Neural progenitor cell (in vitro differentiated cells): Measurements from ENCODE around the gene UBC. TPM values are rescaled to one million over a fixed set of nuclear protein-coding genes. Genes with fewer than 3 reads are reported as not detected.

Source experiments
- DNase-seq: peaks from one replicate; pipeline ENCODE4 v3.0.0-alpha.2; 2016; ENCODE audit warnings: low spot score
- H2AFZ ChIP-seq: fragments of 200-600 bp; sonication (generic); replicated peaks from 2 replicates; pipeline ENCODE4 v1.6.1; 2016; ENCODE audit warnings: antibody characterized with exemption
- H3F3A ChIP-seq: fragments of 200-600 bp; sonication (generic); 2 replicates; pipeline ENCODE4 v1.6.1; 2016; ENCODE audit warnings: antibody characterized with exemption, low read depth
- H3K27ac ChIP-seq: fragments of 200-600 bp; sonication (generic); 2 replicates; pipeline ENCODE4 v1.5.1; 2016; ENCODE audit warnings: mild to moderate bottlenecking
- H3K27me3 ChIP-seq: fragments of 200-600 bp; sonication (generic); 2 replicates; pipeline ENCODE4 v1.6.1; 2016; ENCODE audit warnings: mild to moderate bottlenecking, moderate library complexity
- H3K36me3 ChIP-seq: fragments of 200-600 bp; sonication (generic); 2 replicates; pipeline ENCODE4 v1.5.1; 2016
- H3K4me1 ChIP-seq: fragments of 200-600 bp; sonication (generic); 2 replicates; pipeline ENCODE4 v1.6.1; 2016; ENCODE audit warnings: mixed run types
- H3K4me2 ChIP-seq: fragments of 200-600 bp; sonication (generic); 2 replicates; pipeline ENCODE4 v1.6.1; 2016
- H3K4me3 ChIP-seq: fragments of 200-600 bp; sonication (generic); 2 replicates; pipeline ENCODE4 v1.5.1; 2016
- H3K79me2 ChIP-seq: fragments of 200-600 bp; sonication (generic); 2 replicates; pipeline ENCODE4 v1.6.1; 2016; ENCODE audit warnings: low read depth
- H3K9ac ChIP-seq: fragments of 200-600 bp; sonication (generic); 2 replicates; pipeline ENCODE4 v1.6.1; 2016
- H3K9me3 ChIP-seq: fragments of 200-600 bp; sonication (generic); 2 replicates; pipeline ENCODE4 v1.5.1; 2016; ENCODE audit warnings: low read depth
- H4K20me1 ChIP-seq: fragments of 200-600 bp; sonication (generic); 2 replicates; pipeline ENCODE4 v1.6.1; 2016; ENCODE audit warnings: low read depth
- H3K27ac Mint-ChIP-seq: 3 replicates; pipeline ENCODE4 v1.8.0; 2021; ENCODE audit warnings: mixed read lengths
- H3K27me3 Mint-ChIP-seq: 2 replicates; pipeline ENCODE4 v1.8.0; 2022; ENCODE audit warnings: low read depth, mild to moderate bottlenecking, inconsistent platforms, moderate library complexity, mixed read lengths; ENCODE audit not compliant: insufficient read depth
- H3K36me3 Mint-ChIP-seq: 3 replicates; pipeline ENCODE4 v1.8.0; 2021; ENCODE audit warnings: mixed read lengths
- H3K4me1 Mint-ChIP-seq: 3 replicates; pipeline ENCODE4 v1.8.0; 2021; ENCODE audit warnings: mixed read lengths
- H3K4me3 Mint-ChIP-seq: 3 replicates; pipeline ENCODE4 v1.8.0; 2021; ENCODE audit warnings: mild to moderate bottlenecking, moderate library complexity, mixed read lengths
- H3K9me3 Mint-ChIP-seq: 3 replicates; pipeline ENCODE4 v1.8.0; 2020; ENCODE audit warnings: mixed read lengths
- CTCF ChIP-seq: fragments of 200-600 bp; sonication (generic); IDR thresholded peaks from 2 replicates; pipeline ENCODE4 v1.5.1; 2017; ENCODE audit warnings: antibody characterized with exemption, mild to moderate bottlenecking
- EZH2 ChIP-seq: fragments of 200-600 bp; sonication (generic); IDR thresholded peaks from 2 replicates; pipeline ENCODE4 v1.6.1; 2017; ENCODE audit warnings: antibody characterized with exemption, mild to moderate bottlenecking, moderate library complexity
- EZH2phosphoT487 ChIP-seq: fragments of 200-600 bp; sonication (generic); IDR thresholded peaks from 2 replicates; pipeline ENCODE4 v1.6.1; 2017; ENCODE audit warnings: antibody characterized with exemption
- total RNA-seq: library from RNA; depleted of rRNA; stranded (reverse); fragments of >200 nt; gene quantifications from 2 replicates; pipeline ENCODE4 v1.2.3, GENCODE V29; 2015; ENCODE audit warnings: low replicate concordance

UBC gene
- total RNA-seq, 1 donor from 2014 or later, result 857 TPM

GRCh38 chr12:124929649-124930419 is 15.4 kb upstream of the UBC start:
- Mint-ChIP-seq H3K27ac (no peak overlapping the region), H3K9me3 (peaks cover 12% of the 10 kb centered on the region), H3K36me3 (peaks cover 7% of the 10 kb centered on the region), H3K4me3 (no peak overlapping the region), H3K27me3 (peaks cover 27% of the 10 kb centered on the region), H3K4me1 (peaks cover 15% of the 10 kb centered on the region)
- Histone ChIP-seq H3K36me3 (no peaks in the 10 kb centered on the region), H3K27ac (no peak overlapping the region), H3K79me2 (no peaks in the 10 kb centered on the region), H4K20me1 (no peaks in the 10 kb centered on the region), H3F3A (peaks cover 6% of the 10 kb centered on the region), H3K4me1 (no peaks in the 10 kb centered on the region), H3K4me2 (no peak overlapping the region), H3K4me3 (no peak overlapping the region), H3K27me3 (no peaks in the 10 kb centered on the region), H3K9ac (no peak overlapping the region), H3K9me3 (no peaks in the 10 kb centered on the region), H2AFZ (no peak overlapping the region)
- TF ChIP-seq EZH2 (no peak), EZH2phosphoT487 (no peak), CTCF (no peak)
- DNase-seq, result no peak

GRCh38 chr12:124928912-124929530 is 14.6 kb upstream of the UBC start:
- H4K20me1 ChIP-seq, result no peaks in the 10 kb centered on the region
- no peaks in the 10 kb centered on the region for H3K27me3 ChIP-seq
- H3K27ac Mint-ChIP-seq, result peak overlapping the region; percentile 30
- H3K4me3 ChIP-seq, result no peak overlapping the region
- H2AFZ ChIP-seq, result no peak overlapping the region
- peaks cover 7% of the 10 kb centered on the region for H3K36me3 Mint-ChIP-seq
- peaks cover 19% of the 10 kb centered on the region for H3K4me1 Mint-ChIP-seq
- H3K9me3 ChIP-seq, result no peaks in the 10 kb centered on the region
- no peaks in the 10 kb centered on the region for H3K79me2 ChIP-seq
- no peak overlapping the region for H3K4me2 ChIP-seq
- no peak overlapping the region for H3K9ac ChIP-seq
- DNase-seq, result no peak
- peaks cover 12% of the 10 kb centered on the region for H3F3A ChIP-seq
- H3K36me3 ChIP-seq, result no peaks in the 10 kb centered on the region
- no peak for TF ChIP-seq EZH2
- TF ChIP-seq CTCF, result no peak
- TF ChIP-seq EZH2phosphoT487, result no peak
- no peaks in the 10 kb centered on the region for H3K4me1 ChIP-seq
- no peak overlapping the region for H3K4me3 Mint-ChIP-seq
- peaks cover 27% of the 10 kb centered on the region for H3K27me3 Mint-ChIP-seq
- H3K27ac ChIP-seq, result no peak overlapping the region
- peaks cover 12% of the 10 kb centered on the region for H3K9me3 Mint-ChIP-seq

- H3F3A ChIP-seq, result peaks cover 16% of the 10 kb centered on the region
- H3K27me3 ChIP-seq, result no peaks in the 10 kb centered on the region
- peaks cover 22% of the 10 kb centered on the region for H3K4me1 Mint-ChIP-seq
- H3K36me3 Mint-ChIP-seq, result peaks cover 7% of the 10 kb centered on the region
- no peaks in the 10 kb centered on the region for H3K9me3 ChIP-seq
- H3K27me3 Mint-ChIP-seq, result peaks cover 27% of the 10 kb centered on the region
- H3K4me1 ChIP-seq, result no peaks in the 10 kb centered on the region
- TF ChIP-seq EZH2phosphoT487 (no peak), CTCF (no peak), EZH2 (no peak)
- no peak overlapping the region for H2AFZ ChIP-seq
- no peaks in the 10 kb centered on the region for H3K36me3 ChIP-seq
- peak overlapping the region; percentile 93 for H3K4me3 Mint-ChIP-seq
- H4K20me1 ChIP-seq, result no peaks in the 10 kb centered on the region
- no peak overlapping the region for H3K9ac ChIP-seq
- peak; percentile 31 for DNase-seq
- H3K27ac ChIP-seq, result no peak overlapping the region
- no peaks in the 10 kb centered on the region for H3K79me2 ChIP-seq
- H3K27ac Mint-ChIP-seq, result peak overlapping the region; percentile 99
- peak overlapping the region; percentile 74 for H3K4me2 ChIP-seq
- H3K9me3 Mint-ChIP-seq, result peaks cover 12% of the 10 kb centered on the region
- H3K4me3 ChIP-seq, result peak overlapping the region; percentile 98
Observed at GRCh38 chr12:124928095-124928911, 13.9 kb upstream of the UBC start.
